ENCODE data around the gene MPP1. TPM values are rescaled to one million over a fixed set of nuclear protein-coding genes. Genes with fewer than 3 reads are reported as not detected.
"Not testable (repeated sequence)": the region's sequence is repeated elsewhere in the genome, so short reads cannot be mapped to it uniquely, and the experiment has no call there.

MPP1 gene
- total RNA-seq (2014; rRNA removed; shearing (Covaris generic); ENCODE audit: low replicate concordance): 36.1 and 38.7 TPM in 2 replicates

DNA sequence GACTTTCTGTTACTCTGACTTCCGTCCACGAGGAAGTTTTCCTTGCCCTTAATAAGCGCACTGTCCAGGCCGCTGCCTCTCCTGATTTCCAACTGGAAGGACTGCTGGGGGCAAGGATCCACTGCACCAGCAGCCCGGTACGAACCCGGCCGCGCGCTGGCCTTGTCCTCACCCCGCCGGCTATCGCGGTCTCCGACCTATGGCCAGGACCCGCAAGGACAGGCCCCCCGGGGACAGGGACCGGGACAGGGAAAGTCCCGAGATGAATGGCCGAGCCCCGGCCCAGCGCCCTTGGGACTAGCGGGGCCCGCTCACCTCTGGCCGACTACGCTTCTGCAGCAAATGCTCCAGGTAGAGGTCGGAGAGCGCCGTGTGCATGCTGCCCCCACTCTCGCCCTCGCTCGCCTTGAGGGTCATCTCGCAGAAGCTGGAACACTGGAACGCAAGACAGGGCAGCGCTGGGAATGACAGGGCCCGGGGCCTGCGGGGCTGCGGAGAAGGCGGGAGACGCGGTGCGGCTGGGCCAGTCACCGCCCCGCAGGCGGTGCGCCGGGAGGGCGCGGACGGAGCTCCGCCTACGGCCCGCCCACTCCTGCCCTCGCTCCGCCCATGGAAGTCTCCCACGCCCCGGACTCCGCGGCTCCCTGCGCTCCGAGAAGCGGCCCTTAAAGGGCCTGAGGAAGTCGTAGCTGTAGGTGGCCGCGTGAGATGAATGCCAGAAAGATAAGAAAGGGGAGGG, at the start of gene MPP1:
TSS of gene MPP1 (minus strand) at position 529 of the 739 bp plus-strand sequence. CDS start at position 417, 112 bp downstream.
- peak; percentile 73 for DNase-seq (ENCODE audit: low read depth)
- in situ Hi-C loops (cut with HindIII; ENCODE audit: low pct_unique_long_range_greater_than_20kb, low sequenced_read_pairs): no loop called here

DNA sequence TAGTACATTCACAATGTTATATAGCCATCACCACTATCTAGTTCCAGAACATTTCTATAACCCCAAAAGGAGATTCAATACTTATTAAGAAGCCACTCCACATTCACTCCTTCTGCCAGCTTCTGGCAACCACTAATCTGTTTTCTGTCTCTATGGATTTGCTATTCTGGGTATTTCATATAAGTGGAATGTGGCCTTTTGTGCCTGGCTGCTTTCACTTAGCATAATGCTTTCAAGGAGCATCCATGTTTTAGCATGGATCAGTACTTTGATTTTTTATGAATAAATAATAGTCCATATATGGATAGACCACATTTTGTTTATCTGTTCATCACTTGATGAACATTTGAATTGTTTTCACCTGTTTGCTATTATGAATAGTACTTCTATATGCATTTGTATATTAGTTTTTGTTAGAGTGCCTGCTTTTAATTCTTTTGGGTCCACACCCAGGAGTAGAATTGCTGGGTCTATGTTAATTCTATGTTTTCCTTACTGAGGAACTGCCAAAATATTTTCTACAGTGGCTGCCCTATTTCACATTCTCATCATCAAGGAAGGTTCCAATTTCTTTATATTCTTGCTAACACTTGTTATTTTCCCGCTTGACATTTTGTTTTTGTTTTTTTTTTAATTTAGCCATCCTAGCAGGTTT, 45.8 kb upstream of the MPP1 start:
- no peak for DNase-seq (ENCODE audit: low read depth)
- in situ Hi-C loops (cut with HindIII; ENCODE audit: low pct_unique_long_range_greater_than_20kb, low sequenced_read_pairs): no loop called here

DNA sequence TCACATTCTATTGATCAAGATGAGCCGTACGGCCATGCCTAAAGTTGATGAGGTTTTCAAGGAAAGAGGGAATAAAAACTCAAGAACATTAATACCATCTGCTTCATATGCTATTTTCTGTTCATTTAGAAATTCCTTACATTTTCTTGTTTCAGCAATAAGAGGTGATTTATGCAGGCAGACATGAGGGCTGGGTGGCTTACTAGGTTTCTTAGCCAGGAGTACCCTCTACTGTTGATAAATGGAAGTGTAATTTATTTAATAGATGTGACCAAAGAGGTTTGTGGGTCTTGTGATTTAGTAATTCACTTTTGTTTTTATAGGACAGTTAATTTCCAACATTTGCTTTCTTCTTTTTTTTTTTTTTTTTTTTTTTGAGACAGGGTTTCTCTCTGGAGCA, 35.6 kb upstream of the MPP1 start:
- peak; percentile 28 for DNase-seq (ENCODE audit: low read depth)
- in situ Hi-C loops (cut with HindIII; ENCODE audit: low pct_unique_long_range_greater_than_20kb, low sequenced_read_pairs): no loop called here

DNA sequence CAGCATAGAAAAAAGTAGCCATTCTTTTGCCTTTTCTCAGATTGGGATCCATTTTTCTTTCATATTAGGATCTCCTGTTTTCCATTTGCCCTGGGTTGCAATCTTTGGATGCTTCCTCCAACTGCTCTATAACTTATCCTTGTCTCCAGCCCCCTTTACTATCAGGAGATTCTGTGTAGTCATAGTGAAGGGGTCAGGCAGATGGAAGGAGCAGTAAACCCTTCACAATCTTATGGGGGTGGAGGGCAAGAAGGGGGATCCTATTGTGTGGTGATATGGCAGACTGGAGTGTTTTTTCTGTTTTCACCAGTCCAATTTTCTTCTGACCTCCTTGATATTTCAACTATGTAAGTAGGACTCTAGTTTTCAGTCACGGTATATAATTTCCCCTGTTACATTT, 30.9 kb upstream of the MPP1 start:
- in situ Hi-C loops (cut with HindIII; ENCODE audit: low pct_unique_long_range_greater_than_20kb, low sequenced_read_pairs): no loop called here
- DNase-seq (ENCODE audit: low read depth): no peak

DNA sequence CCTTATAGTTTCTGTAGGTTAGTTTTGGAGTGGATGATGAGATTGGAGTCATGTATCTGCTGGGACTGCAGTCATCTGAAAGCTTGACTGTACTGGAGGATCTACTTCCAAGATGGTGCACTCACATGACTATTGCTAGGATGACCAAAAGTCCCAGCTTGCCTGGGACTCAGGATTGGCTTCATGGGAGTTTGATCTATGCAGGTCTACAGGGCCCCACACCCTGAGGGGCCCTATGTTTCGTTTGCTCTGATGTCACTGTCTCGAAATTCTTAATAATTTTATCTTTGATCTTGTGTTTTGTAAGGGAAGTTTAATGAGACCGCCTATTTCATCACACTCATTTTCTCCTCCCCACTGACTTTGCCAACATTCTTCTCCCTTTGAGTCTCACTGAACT, 29.3 kb upstream of the MPP1 start, which contains the start of gene SMIM9:
TSS of gene SMIM9 (minus strand) at position 101 of the 400 bp plus-strand sequence. CDS start 3,806 bp downstream, outside the sequence.
- in situ Hi-C loops (cut with HindIII; ENCODE audit: low pct_unique_long_range_greater_than_20kb, low sequenced_read_pairs): no loop called here
- DNase-seq (ENCODE audit: low read depth): no peak

DNA sequence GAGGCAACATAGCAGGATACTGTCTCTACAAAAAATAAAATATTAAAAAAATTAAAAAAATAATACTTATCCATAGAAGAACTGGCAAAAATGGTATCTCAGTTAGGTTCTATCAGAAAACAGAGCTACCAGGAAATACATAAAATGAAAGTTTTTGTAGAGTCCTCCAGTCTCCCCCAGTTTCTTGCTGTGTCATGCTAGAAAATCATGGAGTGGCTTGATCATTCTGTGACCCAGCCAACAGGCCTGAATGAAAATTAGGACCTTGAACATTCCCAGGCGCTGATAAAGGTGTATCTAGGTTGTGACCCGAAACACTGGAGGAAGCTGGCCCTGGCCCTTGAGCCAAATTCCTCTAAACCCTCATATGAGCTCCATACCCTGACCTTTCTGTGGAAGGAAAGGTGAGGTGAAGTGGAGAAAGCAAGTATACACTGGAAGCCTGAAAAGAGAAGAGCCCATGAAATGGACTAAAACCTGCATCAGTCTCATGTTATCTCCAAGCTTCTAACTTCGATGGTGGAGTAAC, 28.5 kb upstream of the MPP1 start:
- no peak for DNase-seq (ENCODE audit: low read depth)
- in situ Hi-C loops (cut with HindIII; ENCODE audit: low pct_unique_long_range_greater_than_20kb, low sequenced_read_pairs): no loop called here

DNA sequence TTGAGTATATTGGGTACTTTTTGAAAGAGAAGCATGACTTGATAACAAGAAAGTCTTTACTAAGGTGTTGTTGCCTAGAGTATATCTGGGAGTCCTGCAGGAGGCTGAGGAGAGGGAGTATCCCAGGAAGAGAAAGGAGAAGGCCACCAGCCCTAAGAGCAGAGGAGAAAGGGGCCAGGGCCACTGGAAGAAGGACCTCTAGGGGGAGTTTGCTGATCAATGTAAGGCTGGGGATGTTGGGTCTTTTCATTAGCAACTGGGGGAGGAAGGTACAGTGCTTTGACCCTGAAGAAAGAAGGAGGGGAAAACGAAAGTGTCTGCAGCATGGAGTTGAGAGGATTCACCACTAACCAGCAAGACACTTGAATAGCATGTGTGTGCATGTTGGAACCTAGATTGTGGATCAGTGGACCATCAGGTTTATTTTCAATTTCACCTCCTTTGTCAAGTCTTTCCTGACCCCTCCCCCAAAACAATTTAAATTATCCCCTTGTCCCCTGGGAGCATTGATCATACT, 24.7 kb upstream of the MPP1 start:
- DNase-seq (ENCODE audit: low read depth): no peak
- in situ Hi-C loops (cut with HindIII; ENCODE audit: low pct_unique_long_range_greater_than_20kb, low sequenced_read_pairs): no loop called here

DNA sequence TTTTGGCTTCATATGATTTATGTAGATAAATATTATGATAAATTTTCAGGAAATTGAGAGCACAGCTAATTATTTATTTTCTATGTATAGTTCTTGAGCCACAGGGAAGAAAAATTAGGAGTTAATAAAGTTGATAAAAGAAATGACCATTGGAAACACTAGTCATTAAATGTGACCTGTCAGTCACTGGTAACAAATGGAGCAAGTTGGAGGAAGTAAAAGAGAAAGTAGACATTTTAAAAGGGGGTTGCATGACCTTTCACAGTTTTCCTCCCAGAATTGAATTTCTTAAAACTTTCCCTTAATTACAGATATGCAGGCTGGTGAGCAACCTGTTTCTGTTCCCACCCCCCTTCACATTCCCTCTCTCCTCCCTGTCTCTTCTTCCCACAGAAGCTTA, 23.8 kb upstream of the MPP1 start:
- in situ Hi-C loops (cut with HindIII; ENCODE audit: low pct_unique_long_range_greater_than_20kb, low sequenced_read_pairs): no loop called here
- DNase-seq (ENCODE audit: low read depth): no peak

DNA sequence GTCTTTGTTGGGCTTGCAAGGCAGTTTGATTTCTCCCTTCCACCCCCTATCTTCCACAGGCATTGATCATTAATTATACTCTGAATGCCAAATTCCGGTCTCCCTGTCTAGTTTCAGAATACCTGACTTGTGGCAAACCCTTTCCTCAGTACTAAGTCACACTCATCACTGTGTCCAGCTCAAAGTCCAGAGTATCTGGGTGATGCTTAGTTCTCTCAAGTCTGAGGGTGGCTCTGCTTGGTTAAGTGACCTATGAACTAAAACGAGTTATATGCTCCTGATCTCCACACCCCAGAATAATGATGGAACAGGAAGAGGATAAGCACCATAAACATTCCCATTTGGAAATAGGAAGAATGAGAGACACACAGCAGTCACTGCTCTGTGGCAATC, 22.7 kb upstream of the MPP1 start:
- DNase-seq (ENCODE audit: low read depth): no peak
- in situ Hi-C loops (cut with HindIII; ENCODE audit: low pct_unique_long_range_greater_than_20kb, low sequenced_read_pairs): no loop called here

DNA sequence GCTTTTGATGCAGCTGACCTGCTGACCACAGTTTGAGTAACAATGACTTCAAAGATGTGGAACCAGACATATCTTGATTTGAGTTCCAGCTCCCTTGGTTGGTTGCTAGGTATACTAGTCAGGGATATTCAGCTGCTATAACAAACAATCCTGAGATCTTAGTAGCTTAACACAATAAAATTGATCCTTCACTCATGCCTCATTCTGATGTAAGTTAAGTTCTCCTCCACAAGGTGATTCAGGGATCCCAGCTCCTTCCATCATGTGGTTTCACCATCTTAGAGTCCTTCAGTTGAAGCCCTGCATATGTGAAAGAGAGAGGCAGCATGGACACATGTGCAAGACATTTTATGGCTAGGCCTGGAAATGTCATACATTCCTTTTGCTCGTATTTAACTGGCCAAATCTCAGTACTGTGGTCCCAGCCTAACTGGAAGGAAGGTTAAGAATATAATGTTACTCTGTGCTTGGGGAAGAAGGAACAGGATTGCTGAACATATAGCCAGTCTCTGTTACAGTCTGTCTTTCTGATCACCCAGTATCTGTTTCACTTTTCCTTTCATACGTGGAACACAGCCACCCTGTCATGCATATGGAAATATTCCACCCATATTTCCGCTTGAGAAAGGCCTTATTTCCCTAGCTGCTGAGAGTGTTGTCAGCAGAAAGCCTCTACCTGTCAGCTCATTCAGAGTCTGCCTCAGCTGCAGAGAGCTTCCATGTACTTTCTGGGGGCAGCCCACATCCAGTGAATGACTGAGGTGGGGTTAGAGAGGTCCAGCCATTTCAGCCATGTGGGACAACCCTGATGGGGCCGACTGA, 22.1 kb upstream of the MPP1 start:
- in situ Hi-C loops (cut with HindIII; ENCODE audit: low pct_unique_long_range_greater_than_20kb, low sequenced_read_pairs): no loop called here
- no peak for DNase-seq (ENCODE audit: low read depth)

DNA sequence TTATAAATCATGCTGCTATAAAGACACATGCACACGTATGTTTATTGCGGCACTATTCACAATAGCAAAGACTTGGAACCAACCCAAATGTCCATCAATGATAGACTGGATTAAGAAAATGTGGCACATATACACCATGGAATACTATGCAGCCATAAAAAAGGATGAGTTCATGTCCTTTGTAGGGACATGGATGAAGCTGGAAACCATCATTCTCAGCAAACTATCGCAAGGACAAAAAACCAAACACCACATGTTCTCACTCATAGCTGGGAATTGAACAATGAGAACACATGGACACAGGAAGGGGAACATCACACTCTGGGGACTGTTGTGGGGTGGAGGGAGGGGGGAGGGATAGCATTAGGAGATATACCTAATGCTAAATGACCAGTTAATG, 20.3 kb upstream of the MPP1 start:
- in situ Hi-C loops (cut with HindIII; ENCODE audit: low pct_unique_long_range_greater_than_20kb, low sequenced_read_pairs); DNase-seq (ENCODE audit: low read depth): not testable (repeated sequence)

DNA sequence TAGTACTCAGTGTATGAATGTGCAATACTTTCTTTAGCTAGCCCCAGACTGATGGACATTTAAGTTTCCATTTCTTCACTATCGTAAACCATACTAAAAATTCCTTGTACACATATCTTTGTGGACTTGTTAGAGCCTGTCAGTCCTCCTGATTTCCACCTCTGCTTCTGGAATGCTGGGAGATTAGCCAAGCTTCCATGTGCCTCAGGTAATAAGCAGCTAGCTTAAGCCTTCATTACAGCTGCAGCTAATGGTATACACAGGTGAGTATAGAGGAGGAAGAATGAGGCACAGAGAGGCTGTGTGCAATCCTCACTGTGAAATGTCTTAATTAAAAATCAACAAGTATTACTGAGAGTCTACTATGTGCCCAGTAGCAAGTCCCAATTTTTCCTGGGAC, 19.4 kb upstream of the MPP1 start:
- DNase-seq (ENCODE audit: low read depth): no peak
- in situ Hi-C loops (cut with HindIII; ENCODE audit: low pct_unique_long_range_greater_than_20kb, low sequenced_read_pairs): no loop called here

DNA sequence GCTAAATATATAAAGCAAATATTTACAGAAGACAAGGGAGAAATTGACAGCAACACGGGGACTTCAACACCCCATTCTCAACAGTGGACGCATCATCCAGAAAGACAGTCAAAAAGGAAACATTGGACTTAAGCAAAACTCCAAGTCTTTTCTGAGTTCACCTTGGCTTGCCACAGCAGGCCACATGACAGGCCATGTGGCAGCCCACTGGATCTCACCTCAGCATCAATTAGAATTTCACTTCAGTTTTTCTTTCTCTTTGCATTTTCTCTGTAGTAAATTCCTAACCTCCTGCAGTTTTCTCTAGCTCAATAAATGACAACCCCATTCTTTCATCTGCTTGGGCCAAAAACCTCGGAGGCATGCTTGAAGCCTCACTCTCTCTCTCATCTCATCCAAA, 16.7 kb upstream of the MPP1 start:
- in situ Hi-C loops (cut with HindIII; ENCODE audit: low pct_unique_long_range_greater_than_20kb, low sequenced_read_pairs): no loop called here
- DNase-seq (ENCODE audit: low read depth): no peak

DNA sequence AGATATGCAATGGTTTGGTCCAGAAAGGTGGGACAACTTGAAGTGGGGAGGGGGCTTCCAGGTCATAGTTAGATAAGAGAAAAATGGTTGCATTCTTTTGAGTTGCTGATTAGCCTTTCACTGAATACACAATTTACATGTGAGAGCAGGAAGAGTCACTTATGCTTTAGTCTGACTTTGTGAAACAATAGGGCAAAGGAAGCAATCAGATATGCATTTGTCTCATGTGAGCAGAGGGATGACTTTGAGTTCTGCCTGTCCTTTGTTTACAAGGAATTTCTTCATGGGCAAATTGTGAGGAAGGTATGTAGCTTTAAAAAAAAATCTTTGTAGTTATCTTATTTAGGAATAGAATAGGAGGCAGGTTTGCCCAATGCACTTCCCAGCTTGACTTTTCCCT, 16.2 kb upstream of the MPP1 start:
- DNase-seq (ENCODE audit: low read depth): no peak
- in situ Hi-C loops (cut with HindIII; ENCODE audit: low pct_unique_long_range_greater_than_20kb, low sequenced_read_pairs): no loop called here

DNA sequence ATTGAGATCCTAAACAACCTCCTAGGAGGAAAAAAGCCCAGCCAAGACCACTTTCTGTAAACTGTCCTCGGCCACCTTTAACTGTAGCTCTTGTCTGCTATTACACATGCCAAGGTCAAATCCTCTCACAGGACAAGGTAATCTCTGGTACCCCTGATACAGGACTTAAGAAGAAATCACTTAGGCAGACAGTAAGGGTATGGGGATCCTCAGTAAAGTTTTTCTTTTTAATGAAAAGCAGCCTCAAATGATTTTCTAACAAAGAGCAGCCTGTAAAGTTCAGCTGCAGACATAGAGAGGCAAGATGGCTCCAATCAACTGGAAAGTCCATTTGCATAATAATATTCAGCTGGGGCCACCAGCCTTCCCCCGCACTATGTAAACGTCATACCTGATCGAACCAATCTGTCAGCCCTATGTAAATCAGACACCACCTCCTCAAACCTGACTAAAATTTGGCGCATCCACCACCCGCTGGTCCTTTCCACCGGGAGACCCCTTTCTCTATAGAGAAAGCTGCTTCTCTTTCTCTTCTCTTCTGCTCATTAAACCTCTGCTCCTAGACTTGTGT, 14.6 kb upstream of the MPP1 start:
- in situ Hi-C loops (cut with HindIII; ENCODE audit: low pct_unique_long_range_greater_than_20kb, low sequenced_read_pairs): no loop called here
- DNase-seq (ENCODE audit: low read depth): no peak

DNA sequence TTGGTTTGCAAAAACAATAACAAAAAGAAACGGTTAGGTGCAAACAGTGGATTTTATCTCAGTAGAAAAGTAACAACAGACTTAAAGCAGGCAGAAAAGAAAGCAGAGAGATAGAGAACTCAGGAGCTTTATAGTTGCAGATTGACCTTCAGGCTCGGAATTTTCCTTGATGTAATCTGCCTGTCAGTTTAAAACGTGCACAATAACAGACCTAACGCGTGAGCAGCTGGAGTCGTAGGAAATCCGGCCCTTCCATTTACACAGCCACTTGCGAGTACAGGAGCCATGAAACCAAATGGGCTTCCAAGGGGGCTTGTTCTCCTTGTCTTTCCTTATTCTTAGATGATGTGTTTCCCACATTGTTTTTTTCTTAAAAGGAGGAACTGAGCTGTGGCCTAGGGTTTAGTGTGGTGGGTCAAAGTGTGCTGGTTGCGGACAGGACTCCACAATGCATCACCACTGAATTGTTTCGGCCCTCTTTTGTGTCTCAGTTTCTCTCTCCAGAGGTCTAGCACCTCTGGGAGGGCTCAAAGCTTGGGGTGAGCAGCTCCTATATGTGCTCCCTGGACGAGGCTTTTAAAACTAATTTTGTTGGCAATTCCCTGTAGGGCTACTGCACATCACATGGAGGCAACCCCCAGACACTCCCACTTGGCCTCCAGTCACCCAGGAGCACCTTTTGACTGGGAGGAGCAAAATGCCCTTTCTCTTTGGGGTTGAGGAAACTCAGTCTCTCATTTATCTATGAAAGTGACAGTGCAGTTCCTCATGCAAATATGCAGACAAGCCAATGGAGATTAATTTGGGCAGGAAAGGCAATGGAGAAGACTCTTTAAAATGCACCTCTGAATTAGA, 13.9 kb upstream of the MPP1 start:
- no peak for DNase-seq (ENCODE audit: low read depth)
- in situ Hi-C loops (cut with HindIII; ENCODE audit: low pct_unique_long_range_greater_than_20kb, low sequenced_read_pairs): no loop called here

DNA sequence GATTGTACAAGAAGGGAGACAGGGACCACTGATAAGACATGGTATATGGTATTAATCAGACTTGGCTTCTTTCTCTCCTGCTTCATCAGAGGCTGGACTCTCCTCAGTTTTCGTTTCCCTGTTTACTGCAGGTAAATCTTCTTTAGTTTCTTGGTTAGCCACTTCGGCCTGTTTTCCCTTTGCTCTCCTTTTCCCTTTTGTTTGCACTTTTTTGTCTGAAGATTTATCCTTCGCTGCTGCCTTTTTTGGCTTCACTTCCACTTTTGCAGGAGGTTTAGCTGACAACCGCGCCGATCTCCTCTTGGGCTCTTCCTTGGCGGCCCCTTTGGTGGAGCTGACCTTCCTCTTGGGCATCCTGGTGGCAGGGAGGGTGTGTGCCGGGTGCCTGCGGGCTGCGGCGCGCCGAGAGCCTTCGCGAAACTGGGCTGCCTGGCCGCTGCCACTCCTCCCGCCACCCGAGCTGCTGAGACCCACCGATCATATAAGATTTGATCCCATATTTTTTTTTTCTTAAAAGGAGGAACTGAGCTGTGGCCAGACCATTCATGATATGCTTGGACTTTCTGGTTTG, 11.8 kb upstream of the MPP1 start:
- in situ Hi-C loops (cut with HindIII; ENCODE audit: low pct_unique_long_range_greater_than_20kb, low sequenced_read_pairs); DNase-seq (ENCODE audit: low read depth): not testable (repeated sequence)

All from Caki2 (cell line).